IPS-NIHi7 (cell line): ENCODE data around the gene FBXO4.

Source experiments
- DNase-seq: peaks from one replicate; pipeline ENCODE4 v3.0.0; 2012; ENCODE audit warnings: mixed read lengths; ENCODE audit errors: extremely low spot score

The FBXO4 gene

GRCh38 chr5:41924872-41925554, at the start of gene FBXO4:
Gene FBXO4 (plus strand): TSS chr5:41925281. CDS start chr5:41925310, 29 bp downstream.
- DNase-seq: peak; percentile 58

- DNase-seq: no peak
These were observed 48.4 kb upstream of the FBXO4 start for GRCh38 chr5:41876678-41877077.

GRCh38 chr5:41877408-41877807, 47.7 kb upstream of the FBXO4 start:
- DNase-seq: no peak

- DNase-seq: no peak
These were observed 46.9 kb upstream of the FBXO4 start for GRCh38 chr5:41878173-41878572.

GRCh38 chr5:41878643-41879478, 46.2 kb upstream of the FBXO4 start:
- no peak for DNase-seq

- DNase-seq: no peak
These were observed 42.3 kb upstream of the FBXO4 start for GRCh38 chr5:41882765-41883164.

- DNase-seq: no peak
These were observed 41.8 kb upstream of the FBXO4 start for GRCh38 chr5:41883243-41883642.

GRCh38 chr5:41883936-41884335, 41.1 kb upstream of the FBXO4 start:
- DNase-seq: no peak

GRCh38 chr5:41885286-41885685, 39.8 kb upstream of the FBXO4 start:
- DNase-seq: no peak

- DNase-seq: no peak
These were observed 33.9 kb upstream of the FBXO4 start for GRCh38 chr5:41891066-41891707.

GRCh38 chr5:41892031-41892430, 33.0 kb upstream of the FBXO4 start:
- DNase-seq: no peak

GRCh38 chr5:41893074-41893851, 31.8 kb upstream of the FBXO4 start:
- no peak for DNase-seq

GRCh38 chr5:41896230-41896629, 28.9 kb upstream of the FBXO4 start:
- DNase-seq: no peak

- no peak for DNase-seq
These were observed 21.6 kb upstream of the FBXO4 start for GRCh38 chr5:41903382-41903891.

- DNase-seq: peak; percentile 97
These were observed 20.9 kb upstream of the FBXO4 start, which contains the start of gene RIMOC1 for GRCh38 chr5:41903892-41904799. Gene RIMOC1 (plus strand): TSS chr5:41904344. CDS start chr5:41904368, 24 bp downstream.

GRCh38 chr5:41906151-41906550, 18.9 kb upstream of the FBXO4 start:
- no peak for DNase-seq

GRCh38 chr5:41908374-41909079, 16.6 kb upstream of the FBXO4 start:
- no peak for DNase-seq

GRCh38 chr5:41918105-41918504, 7.0 kb upstream of the FBXO4 start:
- no peak for DNase-seq

GRCh38 chr5:41921166-41921565, 3.9 kb upstream of the FBXO4 start:
- no peak for DNase-seq

- no peak for DNase-seq
These were observed 3.2 kb upstream of the FBXO4 start for GRCh38 chr5:41921874-41922273.
